GM03348 (cell line): Measurements from ENCODE around the gene CLEC7A.

Experiments used
- DNase-seq: peaks from one replicate; pipeline ENCODE4 v3.0.0; 2012; ENCODE audit warnings: low spot score

Gene CLEC7A

GRCh38 chr12:10094646-10095395 is 35.2 kb downstream of the CLEC7A start:
- DNase-seq, result no peak

GRCh38 chr12:10088955-10089900 is 40.8 kb downstream of the CLEC7A start:
- DNase-seq, result no peak

- no peak for DNase-seq
Measured at GRCh38 chr12:10088031-10088430, 42.0 kb downstream of the CLEC7A start.

- no peak for DNase-seq
Measured at GRCh38 chr12:10086387-10086786, 43.6 kb downstream of the CLEC7A start.

GRCh38 chr12:10084733-10085132 is 45.3 kb downstream of the CLEC7A start:
- DNase-seq, result no peak

- no peak for DNase-seq
Measured at GRCh38 chr12:10082117-10082874, 47.7 kb downstream of the CLEC7A start.

GRCh38 chr12:10075451-10075850 is 54.5 kb downstream of the CLEC7A start:
- DNase-seq, result no peak

GRCh38 chr12:10073261-10073660 is 56.7 kb downstream of the CLEC7A start:
- no peak for DNase-seq

GRCh38 chr12:10072131-10072530 is 57.9 kb downstream of the CLEC7A start:
- DNase-seq, result no peak

- DNase-seq, result no peak
Measured at GRCh38 chr12:10070380-10070779, 59.6 kb downstream of the CLEC7A start.

- no peak for DNase-seq
Measured at GRCh38 chr12:10069976-10070375, 60.0 kb downstream of the CLEC7A start.

- DNase-seq, result no peak
Measured at GRCh38 chr12:10069099-10069498, 60.9 kb downstream of the CLEC7A start.

- no peak for DNase-seq
Measured at GRCh38 chr12:10068644-10069043, 61.4 kb downstream of the CLEC7A start.

GRCh38 chr12:10067942-10068341 is 62.1 kb downstream of the CLEC7A start:
- no peak for DNase-seq

GRCh38 chr12:10067264-10067663 is 62.7 kb downstream of the CLEC7A start:
- DNase-seq, result no peak
